ENCODE measurements around the gene ELAVL2. TPM values are rescaled to one million over a fixed set of nuclear protein-coding genes. Genes with fewer than 3 reads are reported as not detected.

Gene ELAVL2
- total RNA-seq (2022; extraction: Qiagen RNA extraction), result 0.02 to 0.04 TPM (median 0.03 TPM) in 3 of 5 replicates, not detected in the others

DNA sequence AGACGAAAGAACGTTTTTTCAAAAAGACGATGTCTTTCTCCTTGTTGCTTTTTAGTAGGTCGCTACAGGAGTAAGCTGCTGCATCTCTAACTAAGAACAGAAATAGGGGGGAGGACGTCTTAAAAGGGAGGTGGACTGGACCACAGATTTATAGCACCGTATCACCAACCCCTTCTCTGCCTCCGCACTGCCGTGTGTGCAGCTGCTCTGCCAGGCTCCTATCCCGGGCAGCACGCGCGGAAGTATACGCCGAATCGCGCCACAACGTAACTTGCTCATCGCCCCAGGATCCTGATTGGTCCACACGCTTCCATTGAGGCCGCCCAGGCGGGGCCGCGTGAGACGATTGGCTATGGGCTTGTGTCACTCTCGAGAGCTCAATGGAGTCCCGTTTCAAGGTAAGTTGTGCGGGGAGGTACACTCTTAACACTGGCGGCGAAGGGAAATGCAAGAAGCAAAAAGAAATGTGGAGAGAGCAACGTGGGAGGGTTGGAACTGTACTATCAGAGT, at the start of gene ELAVL2:
TSS of gene ELAVL2 (minus strand) at position 121 of the 510 bp plus-strand sequence. CDS start 64,006 bp downstream, outside the sequence.

All from A549 treated with AZD2906 at 1 μM for 4 hours (cell line).